Suprapubic skin (tissue), 4 donors: Measurements from ENCODE around the gene TUBB8. TPM values are rescaled to one million over a fixed set of nuclear protein-coding genes. Genes with fewer than 3 reads are reported as not detected.

ENCODE experiments used
- DNase-seq, 2 donors: peaks; one replicate each; pipeline ENCODE4 v3.0.0-alpha.2; 2019; ENCODE audit warnings: low spot score in 2 of 2
- H3K27ac ChIP-seq: fragments of 200-600 bp; sonication (generic); one replicate; pipeline ENCODE4 v1.5.1; 2019
- H3K27me3 ChIP-seq: fragments of 200-600 bp; sonication (generic); one replicate; pipeline ENCODE4 v1.5.1; 2019
- H3K36me3 ChIP-seq: fragments of 200-600 bp; sonication (generic); one replicate; pipeline ENCODE4 v1.5.1; 2019
- H3K4me1 ChIP-seq: fragments of 200-600 bp; sonication (generic); one replicate; pipeline ENCODE4 v1.5.1; 2019
- H3K4me3 ChIP-seq: fragments of 200-600 bp; sonication (generic); one replicate; pipeline ENCODE4 v1.5.1; 2019; ENCODE audit warnings: mild to moderate bottlenecking
- H3K9me3 ChIP-seq: fragments of 200-600 bp; sonication (generic); one replicate; pipeline ENCODE4 v1.5.1; 2019
- EP300 ChIP-seq: sonication (generic); formaldehyde crosslinking; IDR thresholded peaks from one replicate; pipeline ENCODE4 v1.6.1; 2017; ENCODE audit warnings: antibody characterized with exemption
- POLR2A ChIP-seq, 2 donors: fragments of 450-650 bp; IDR thresholded peaks; one replicate each; pipeline ENCODE4 v1.6.1; 2017; ENCODE audit warnings: antibody characterized with exemption in 2 of 2, mild to moderate bottlenecking in 2 of 2, moderate library complexity in 2 of 2
- POLR2AphosphoS5 ChIP-seq, 3 donors: sonication (generic); formaldehyde crosslinking; IDR thresholded peaks; one replicate each; pipeline ENCODE4 v1.6.1; 2017; ENCODE audit warnings: antibody characterized with exemption in 3 of 3
- WGBS: methylation state at CpG from one replicate; pipeline ENCODE4 v1.1.5; 2018; 5-methylcytosine and 5-hydroxymethylcytosine counted together
- total RNA-seq, 4 donors: library from RNA; depleted of rRNA; stranded (reverse); fragments of >200 nt; gene quantifications; one replicate each; pipeline ENCODE4 v1.1.0, GENCODE V29; 2016
- TF ChIP-seq, protein P1 (sequence below), 2 donors: fragments of 200-600 bp in 1 of 2; fragments of 450-650 bp in 1 of 2; sonication (generic) in 1 of 2; IDR thresholded peaks; one replicate each; pipeline ENCODE4 v1.5.1; 2016 to 2019; ENCODE audit warnings: antibody characterized with exemption in 2 of 2, mild to moderate bottlenecking in 1 of 2, moderate library complexity in 1 of 2

Gene TUBB8
- total RNA-seq, 4 donors from 2014 or later, result not detected

DNA sequence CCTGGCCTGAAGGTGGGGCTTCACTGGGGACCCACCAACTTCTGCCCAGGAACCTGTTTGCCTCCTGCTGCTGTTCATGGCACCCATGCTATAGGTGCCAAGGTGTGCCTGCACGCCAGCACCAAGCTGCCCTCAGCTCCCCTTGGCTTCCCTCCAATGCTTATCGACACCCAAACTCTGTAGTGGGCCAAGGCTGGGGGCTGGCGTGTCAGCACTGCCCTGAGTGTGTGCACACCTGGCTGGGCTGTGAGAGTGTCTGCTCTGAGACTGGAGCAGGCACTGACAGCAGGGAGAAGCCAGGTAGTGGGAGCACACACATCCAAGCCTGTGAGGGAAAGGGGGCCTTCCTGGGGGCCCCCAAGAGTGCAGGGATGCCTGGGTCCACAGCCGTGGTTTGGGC lies 43.1 kb upstream of the TUBB8 start:
- Histone ChIP-seq H3K36me3 (no peaks in the 10 kb centered on the region), H3K9me3 (peaks cover 10% of the 10 kb centered on the region), H3K4me1 (peaks cover 8% of the 10 kb centered on the region), H3K27me3 (no peaks in the 10 kb centered on the region), H3K27ac (no peak overlapping the region), H3K4me3 (no peak overlapping the region)
- DNase-seq, result no peak
- 50% methylated on average over 1 of the region's 4 CpGs for WGBS
- TF ChIP-seq POLR2AphosphoS5 (IDR thresholded peaks at IDR 0.05), result no peak
- no peak for TF ChIP-seq POLR2A (IDR thresholded peaks at IDR 0.05)
- no peak for TF ChIP-seq EP300
- TF ChIP-seq, protein P1, sequence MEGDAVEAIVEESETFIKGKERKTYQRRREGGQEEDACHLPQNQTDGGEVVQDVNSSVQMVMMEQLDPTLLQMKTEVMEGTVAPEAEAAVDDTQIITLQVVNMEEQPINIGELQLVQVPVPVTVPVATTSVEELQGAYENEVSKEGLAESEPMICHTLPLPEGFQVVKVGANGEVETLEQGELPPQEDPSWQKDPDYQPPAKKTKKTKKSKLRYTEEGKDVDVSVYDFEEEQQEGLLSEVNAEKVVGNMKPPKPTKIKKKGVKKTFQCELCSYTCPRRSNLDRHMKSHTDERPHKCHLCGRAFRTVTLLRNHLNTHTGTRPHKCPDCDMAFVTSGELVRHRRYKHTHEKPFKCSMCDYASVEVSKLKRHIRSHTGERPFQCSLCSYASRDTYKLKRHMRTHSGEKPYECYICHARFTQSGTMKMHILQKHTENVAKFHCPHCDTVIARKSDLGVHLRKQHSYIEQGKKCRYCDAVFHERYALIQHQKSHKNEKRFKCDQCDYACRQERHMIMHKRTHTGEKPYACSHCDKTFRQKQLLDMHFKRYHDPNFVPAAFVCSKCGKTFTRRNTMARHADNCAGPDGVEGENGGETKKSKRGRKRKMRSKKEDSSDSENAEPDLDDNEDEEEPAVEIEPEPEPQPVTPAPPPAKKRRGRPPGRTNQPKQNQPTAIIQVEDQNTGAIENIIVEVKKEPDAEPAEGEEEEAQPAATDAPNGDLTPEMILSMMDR (IDR thresholded peaks at IDR 0.05), result no peak

DNA sequence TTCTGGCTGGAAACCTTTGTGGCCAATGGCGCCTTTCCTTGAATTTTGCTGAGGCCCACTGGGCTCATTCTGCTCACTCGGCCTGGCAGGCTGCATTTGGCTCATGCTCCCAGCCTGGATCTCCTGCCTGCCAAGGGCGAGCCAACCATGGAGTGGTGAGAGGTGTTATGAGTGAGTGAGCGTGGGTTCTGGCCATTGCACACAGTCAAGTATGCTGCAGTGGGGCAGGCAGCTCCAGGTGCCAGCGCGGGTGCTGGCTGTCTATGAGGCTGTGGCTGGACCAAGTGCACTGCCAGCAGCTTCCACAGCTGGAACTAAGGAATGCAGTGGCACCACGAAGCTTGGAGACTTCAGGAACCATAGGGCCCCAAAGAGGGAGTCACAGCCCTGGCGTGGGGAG lies 42.2 kb upstream of the TUBB8 start:
- H3K9me3 ChIP-seq, result peaks cover 7% of the 10 kb centered on the region
- no peak for DNase-seq
- no peak overlapping the region for H3K4me3 ChIP-seq
- H3K27ac ChIP-seq, result no peak overlapping the region
- no peaks in the 10 kb centered on the region for H3K36me3 ChIP-seq
- no peaks in the 10 kb centered on the region for H3K27me3 ChIP-seq
- H3K4me1 ChIP-seq, result peaks cover 10% of the 10 kb centered on the region
- 60% methylated on average over 6 of the region's 8 CpGs for WGBS
- no peak for TF ChIP-seq POLR2A (IDR thresholded peaks at IDR 0.05)
- TF ChIP-seq, protein P1 (IDR thresholded peaks at IDR 0.05), result no peak

DNA sequence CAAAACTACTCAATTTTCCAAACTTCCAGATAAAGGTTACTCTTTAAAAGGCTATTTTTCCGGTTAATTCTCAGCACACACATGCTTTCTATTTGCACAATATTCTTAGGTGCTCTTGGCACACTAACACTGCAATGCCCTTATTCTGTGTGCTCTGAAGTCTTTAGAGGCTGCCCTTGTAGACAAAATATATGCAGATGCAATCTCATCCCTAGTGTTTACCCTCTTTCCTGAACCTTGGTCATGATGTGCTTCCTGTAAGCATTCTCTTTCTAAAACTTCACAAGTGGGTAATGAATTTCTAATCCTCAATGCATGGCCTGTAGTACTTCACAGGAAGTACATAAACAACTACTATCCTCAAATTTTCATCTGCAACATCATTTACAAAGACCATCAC lies 41.1 kb upstream of the TUBB8 start:
- Histone ChIP-seq H3K4me1 (peaks cover 10% of the 10 kb centered on the region), H3K27ac (no peak overlapping the region), H3K9me3 (peaks cover 4% of the 10 kb centered on the region), H3K4me3 (no peak overlapping the region), H3K27me3 (no peaks in the 10 kb centered on the region), H3K36me3 (no peaks in the 10 kb centered on the region)
- no peak for DNase-seq
- WGBS, result 84% methylated on average over 1 of the region's 1 CpG
- TF ChIP-seq POLR2A (IDR thresholded peaks at IDR 0.05) (no peak), POLR2AphosphoS5 (IDR thresholded peaks at IDR 0.05) (no peak), EP300 (no peak)
- TF ChIP-seq, protein P1 (IDR thresholded peaks at IDR 0.05), result no peak

DNA sequence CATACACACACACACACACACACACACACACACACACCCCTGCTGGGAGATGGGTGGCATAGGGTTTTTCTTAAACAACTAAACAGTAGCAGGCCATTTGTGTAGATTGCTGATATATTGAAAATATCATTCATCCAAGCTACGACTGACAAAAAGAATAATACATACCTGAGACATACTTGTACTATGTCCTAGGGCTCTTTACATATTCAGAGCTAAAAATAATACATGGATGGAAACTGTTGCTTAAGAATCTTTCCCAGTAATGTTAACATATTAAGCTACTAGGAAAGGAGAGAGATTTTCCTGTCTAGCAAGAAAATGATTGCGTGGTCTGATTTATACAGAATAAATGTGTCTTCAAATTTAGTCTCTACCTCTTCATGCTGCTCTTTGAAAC lies 40.2 kb upstream of the TUBB8 start:
- Histone ChIP-seq H3K27ac (no peak overlapping the region), H3K27me3 (no peaks in the 10 kb centered on the region), H3K4me3 (no peak overlapping the region), H3K4me1 (peaks cover 10% of the 10 kb centered on the region), H3K36me3 (no peaks in the 10 kb centered on the region), H3K9me3 (no peaks in the 10 kb centered on the region)
- 52% methylated on average over 2 of the region's 2 CpGs for WGBS
- TF ChIP-seq POLR2AphosphoS5 (IDR thresholded peaks at IDR 0.05) (no peak), POLR2A (IDR thresholded peaks at IDR 0.05) (no peak), EP300 (no peak)
- TF ChIP-seq, protein P1 (IDR thresholded peaks at IDR 0.05), result no peak
- DNase-seq, result no peak

DNA sequence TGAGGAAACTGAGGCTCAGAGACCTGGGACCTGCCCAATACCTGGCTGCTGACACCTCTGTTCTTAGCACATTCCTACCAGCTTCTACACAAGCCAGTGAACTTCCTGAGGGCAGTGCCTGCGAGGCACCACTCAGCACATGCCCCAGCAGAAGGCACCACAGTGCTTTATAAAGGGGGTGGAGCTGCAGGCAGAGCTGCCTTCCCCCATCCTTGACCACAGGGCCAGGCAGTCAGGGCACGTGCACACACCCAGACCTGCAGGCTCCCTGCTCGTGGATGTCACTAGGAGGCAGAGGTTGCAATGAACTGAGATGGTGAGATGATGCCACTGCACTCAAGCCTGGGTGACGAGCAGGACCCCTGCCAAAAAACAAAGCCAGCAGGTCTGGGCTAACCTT lies 39.2 kb upstream of the TUBB8 start:
- no peaks in the 10 kb centered on the region for H3K9me3 ChIP-seq
- TF ChIP-seq EP300 (no peak), POLR2AphosphoS5 (IDR thresholded peaks at IDR 0.05) (no peak), POLR2A (IDR thresholded peaks at IDR 0.05) (no peak)
- TF ChIP-seq, protein P1 (IDR thresholded peaks at IDR 0.05), result no peak
- peaks cover 10% of the 10 kb centered on the region for H3K4me1 ChIP-seq
- H3K27ac ChIP-seq, result no peak overlapping the region
- no peak for DNase-seq
- 60% methylated on average over 1 of the region's 4 CpGs for WGBS
- H3K27me3 ChIP-seq, result no peaks in the 10 kb centered on the region
- no peak overlapping the region for H3K4me3 ChIP-seq
- H3K36me3 ChIP-seq, result no peaks in the 10 kb centered on the region
